DOHH2 (cell line): Measurements from ENCODE around the gene PLA2G2C.

ENCODE experiments used
- CTCF ChIP-seq: fragments of 200-600 bp; sonication (generic); IDR thresholded peaks from one replicate; pipeline ENCODE4 v1.5.1; 2014; ENCODE audit warnings: antibody characterized with exemption, mild to moderate bottlenecking, low read depth, low read length; ENCODE audit not compliant: poor library complexity, severe bottlenecking
- EZH2phosphoT487 ChIP-seq: fragments of 200-600 bp; sonication (generic); IDR thresholded peaks from 2 replicates; pipeline ENCODE4 v1.6.1; 2017; ENCODE audit warnings: borderline replicate concordance, mild to moderate bottlenecking, antibody characterized with exemption, low read length, moderate library complexity, mixed read lengths

- TF ChIP-seq CTCF (no peak), EZH2phosphoT487 (no peak)
Measured at GRCh38 chr1:20223551-20224419, 37.5 kb upstream of the PLA2G2C start.
